Stimulated activated CD4-positive, alpha-beta T cell treated with anti-CD3 and anti-CD28 coated beads, Interleukin-2, amount 100 ng/mL, for 4 hours (primary cell): ENCODE measurements around the gene ZHX3.

Experiments
- DNase-seq: peaks from one replicate; pipeline ENCODE4 v3.0.0-alpha.2; 2020; ENCODE audit warnings: low read depth

ZHX3 gene

GRCh38 chr20:41150664-41151063 lies 166.9 kb downstream of the ZHX3 start:
- DNase-seq, result no peak

DNA sequence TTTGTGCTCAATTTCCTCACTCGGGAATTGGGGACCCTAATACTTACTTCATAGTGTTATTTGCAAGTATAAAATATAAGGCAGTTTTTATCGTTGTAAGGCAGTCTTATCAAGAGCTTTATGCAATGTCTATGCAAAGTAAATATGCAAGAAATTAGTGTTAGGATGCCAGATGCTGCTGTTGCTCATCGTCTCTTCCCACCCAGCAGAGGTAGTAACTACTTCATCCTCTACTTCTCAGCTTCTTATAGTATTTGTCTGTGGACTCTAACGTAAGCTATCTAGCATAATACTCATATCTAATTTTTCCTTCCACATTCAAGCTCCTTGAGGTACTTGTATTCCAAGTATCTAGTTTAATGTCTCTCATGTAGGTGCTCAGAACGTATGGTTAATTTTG lies 168.6 kb downstream of the ZHX3 start:
- no peak for DNase-seq

- DNase-seq, result no peak
Measured at GRCh38 chr20:41147767-41148191, 169.8 kb downstream of the ZHX3 start.

DNA sequence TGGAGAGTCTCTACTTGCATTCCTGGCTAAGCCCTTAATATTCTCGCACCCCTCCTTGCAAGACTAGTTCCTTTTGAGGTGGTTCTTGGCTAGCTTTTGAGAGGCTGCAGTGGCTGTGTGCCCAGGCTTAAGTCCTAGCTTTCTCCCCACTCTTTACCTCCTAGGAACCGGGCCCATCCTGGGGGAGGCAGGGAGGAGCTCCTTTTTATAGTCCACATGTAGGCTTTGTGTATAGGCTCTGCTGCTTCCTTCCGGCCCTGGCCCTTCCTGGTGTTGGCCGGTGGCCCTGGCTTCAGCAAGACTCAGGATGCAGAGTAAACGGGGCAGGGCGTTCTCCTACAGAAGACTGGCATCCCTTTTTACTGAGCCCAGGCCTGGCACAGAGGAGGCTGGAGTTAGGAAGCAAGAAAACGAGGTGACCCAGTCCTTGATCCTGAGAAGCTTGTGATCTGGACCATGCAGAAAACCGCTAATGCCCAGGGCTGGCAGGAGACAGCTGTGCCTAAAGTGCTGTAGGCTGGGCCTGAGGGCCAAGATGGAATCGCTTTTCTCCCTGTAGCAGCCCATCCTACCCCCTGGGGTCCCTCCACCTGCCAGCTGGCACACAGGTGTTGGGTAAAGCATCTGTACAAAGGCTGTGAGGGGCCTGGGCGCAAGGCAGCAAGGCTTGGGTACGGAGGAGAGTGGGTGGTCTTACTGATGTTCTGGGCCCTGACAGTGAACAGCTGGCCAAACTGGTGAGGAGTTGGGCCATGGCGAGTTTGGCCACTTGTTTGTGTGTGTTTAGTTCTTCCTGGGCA lies 171.5 kb downstream of the ZHX3 start:
- no peak for DNase-seq

DNA sequence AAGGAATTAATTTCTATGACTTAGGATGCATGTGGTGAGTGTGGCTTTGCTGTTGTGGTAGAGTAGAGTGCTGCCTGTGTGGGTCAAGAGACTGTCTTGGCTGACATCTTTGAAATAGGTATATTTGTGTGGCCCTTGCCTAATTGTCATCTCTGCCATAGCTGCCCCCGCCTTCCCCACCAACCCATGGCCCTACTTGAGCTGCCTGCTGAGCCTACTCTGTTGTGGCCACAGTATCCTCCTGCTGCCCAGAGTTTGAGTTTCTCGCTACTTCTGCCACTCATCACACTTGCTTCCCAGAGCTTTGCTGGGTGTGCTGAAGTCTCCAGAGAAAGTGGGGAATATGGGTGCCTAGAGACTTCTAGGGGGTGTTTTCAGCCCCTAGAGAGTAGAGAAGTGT lies 172.2 kb downstream of the ZHX3 start:
- DNase-seq, result no peak

DNA sequence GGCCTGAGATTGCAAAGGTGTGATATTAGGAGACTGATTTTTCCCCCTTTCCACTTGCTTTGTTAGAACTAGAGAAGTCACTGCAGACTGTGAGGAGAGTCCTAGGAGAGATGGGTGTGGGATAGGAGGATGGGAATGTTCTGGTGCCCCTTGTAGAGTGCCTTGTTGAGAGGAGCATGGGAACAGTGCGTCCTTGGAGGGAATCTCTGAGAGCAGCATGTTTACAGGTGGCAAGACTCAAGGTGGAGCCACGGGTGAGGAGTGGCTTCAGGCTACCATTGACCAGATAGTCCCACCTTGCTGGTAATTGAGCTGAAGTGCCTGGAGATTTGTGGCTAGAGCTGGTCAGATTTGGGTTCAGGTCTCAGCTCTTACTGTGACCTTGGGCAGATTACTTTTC lies 174.2 kb downstream of the ZHX3 start:
- no peak for DNase-seq

- DNase-seq, result no peak
Measured at GRCh38 chr20:41142919-41143318, 174.6 kb downstream of the ZHX3 start.

GRCh38 chr20:41142245-41142644 lies 175.3 kb downstream of the ZHX3 start:
- no peak for DNase-seq

GRCh38 chr20:41141153-41141815 lies 176.2 kb downstream of the ZHX3 start:
- DNase-seq, result no peak

- DNase-seq, result no peak
Measured at GRCh38 chr20:41140226-41141133, 177.1 kb downstream of the ZHX3 start.

GRCh38 chr20:41139227-41140093 lies 178.1 kb downstream of the ZHX3 start:
- peak; percentile 34 for DNase-seq

DNA sequence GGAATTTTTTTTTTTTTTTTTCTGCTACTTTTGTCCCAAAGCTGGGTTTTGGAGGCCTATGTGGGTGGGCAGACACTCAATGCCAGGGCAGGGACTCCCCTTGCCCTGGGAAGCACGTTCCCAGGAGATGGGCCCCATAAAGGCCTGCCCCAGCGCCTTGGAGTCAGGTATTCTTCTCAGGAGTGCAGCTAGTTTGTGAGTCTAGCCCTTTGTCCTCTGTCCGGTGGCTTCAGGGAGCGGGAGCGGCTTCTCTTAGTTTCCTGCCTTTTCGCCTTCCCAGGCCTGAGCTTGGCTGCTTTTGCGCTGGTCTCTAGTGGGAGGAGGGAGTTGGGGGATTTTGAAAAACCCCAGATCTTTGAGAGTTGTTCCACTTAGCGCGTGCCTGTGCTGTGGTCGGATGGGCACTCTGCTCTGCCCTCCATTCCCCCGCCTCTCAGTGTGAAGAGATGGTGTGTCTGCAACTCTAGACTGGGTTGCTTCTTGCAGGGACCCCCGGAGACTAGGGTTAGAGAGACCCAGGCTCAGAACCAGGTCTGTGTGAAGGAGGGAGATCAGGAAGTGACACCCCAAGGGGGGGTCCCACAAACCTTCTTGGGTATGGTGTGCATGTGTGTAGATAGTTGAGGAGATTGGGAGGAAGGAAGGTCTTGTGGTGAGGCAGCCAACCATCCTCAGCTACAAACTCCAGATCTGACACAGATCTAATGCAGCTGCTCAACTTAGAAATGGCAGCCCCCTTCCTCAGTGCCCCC lies 178.9 kb downstream of the ZHX3 start:
- DNase-seq, result no peak

DNA sequence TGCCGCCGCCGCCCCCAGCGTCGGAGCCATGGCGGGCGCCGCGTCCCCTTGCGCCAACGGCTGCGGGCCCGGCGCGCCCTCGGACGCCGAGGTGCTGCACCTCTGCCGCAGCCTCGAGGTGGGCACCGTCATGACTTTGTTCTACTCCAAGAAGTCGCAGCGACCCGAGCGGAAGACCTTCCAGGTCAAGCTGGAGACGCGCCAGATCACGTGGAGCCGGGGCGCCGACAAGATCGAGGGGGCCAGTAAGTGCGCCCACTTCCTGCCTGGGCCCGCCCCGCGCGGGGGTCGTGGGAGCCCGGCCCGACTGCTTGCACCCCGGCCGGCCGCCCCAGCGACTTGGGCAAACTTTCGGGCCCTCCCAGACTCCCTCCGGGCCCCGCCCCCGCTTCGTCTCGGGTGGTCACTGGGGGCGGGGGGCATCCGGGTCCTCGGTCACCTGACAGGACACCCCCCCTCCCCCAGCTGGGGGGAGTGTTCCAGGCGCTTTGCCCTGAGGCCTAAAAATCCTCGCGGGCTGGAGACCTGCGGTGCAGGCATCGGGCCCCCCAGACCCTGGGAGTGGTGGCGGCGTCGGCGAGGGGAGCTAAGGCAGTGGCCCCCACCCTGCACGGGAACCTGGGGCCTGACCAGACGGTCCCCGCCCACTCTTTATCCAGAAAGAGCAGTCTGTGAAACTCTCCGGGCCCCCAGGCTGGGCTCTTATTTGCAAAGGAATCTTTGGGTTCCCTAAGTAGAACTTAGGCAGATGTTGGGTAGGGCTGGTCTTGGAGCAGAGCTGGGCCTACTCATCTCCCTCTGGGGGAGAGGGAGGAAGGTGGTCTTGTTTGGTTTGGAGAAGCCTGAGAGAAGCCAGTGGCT lies 179.7 kb downstream of the ZHX3 start:
- DNase-seq, result no peak

DNA sequence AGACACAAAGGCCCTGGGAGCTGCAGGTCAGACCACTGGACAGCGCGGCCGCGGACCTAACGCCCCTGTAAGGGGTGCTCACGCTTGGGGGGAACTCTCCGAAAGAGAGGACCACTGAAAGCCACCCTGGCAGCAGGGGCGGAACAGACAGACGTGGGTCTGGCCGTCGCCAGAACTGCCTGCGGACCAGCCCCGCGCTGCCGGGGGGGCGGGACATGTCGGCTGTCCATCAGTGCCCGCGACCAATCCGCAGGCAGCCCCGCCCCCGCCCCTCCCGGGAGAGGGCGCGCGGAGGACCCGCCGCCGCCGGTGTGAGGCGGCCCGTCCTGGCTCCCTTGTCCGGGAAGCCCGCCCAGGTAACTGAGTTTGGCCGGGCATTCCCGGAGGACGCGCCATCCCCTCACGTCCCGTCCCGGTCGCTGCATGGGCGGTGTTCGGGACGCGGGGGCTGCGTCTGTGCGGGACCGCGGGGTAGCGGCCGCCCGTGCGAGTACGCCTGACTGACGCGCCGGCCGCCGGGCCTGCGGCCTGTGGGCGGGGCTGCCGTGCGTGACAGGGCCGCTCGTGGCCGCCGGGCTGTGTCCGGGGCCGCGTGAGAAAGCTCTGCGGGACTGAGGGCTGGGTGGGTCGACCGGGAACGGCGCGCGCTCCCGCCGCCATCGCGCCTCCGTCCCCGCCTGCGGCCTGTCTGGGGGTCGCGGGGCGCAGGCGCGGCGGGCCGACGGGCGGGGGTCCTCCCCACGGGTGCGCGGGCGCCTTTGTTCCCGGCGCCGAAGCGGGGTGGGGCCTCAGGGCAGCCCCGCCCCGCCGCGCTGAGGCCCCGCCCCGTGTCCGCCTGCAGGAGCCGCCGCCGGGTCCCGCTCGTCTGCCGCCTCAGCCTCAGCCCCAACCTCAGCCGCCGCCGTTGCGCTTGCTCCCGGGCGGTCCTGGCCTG lies 180.6 kb downstream of the ZHX3 start, which contains the start of gene PLCG1:
Gene PLCG1 (plus strand): TSS at position 864 of the 934 bp plus-strand sequence. CDS start 99 bp downstream, outside the sequence.
- peak; percentile 79 for DNase-seq

DNA sequence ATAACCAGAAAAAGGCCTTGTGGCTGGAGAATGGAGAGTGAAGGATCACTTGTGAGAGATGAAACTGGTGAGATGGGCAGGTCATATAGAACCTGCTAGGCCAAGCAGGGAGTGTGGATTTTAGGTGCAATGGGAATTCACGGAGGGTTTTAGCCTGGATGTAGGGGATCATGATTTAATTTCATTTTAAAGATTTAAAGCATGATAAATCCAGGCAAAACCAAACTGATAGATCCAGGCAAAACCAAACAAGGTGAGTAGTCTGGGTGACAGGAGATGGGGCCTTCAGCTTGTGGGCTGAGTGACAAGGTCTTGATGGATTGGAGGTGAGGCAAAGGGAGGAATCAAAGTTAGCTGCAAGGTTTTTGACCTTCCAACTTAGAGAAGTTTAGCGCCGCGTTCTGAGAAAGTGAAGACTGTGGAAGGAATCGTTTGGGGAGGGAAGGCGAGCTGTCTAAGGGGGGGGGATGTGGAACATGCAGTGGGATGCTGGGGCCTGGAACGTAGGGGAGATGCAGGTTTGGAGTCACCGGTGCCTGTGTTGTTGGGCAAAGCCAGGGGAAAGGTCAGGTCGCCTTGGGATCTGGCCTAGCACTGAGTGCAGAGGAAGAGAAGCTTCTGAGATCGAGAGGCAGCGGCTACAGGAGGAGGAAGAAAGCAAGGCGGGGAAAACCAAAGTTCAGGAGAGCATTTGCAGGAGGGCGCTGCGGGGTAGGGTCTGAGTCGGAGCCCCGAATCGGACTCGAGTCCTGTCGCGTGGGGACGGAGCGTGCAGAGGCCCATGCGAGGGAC lies 181.4 kb downstream of the ZHX3 start:
- no peak for DNase-seq

- peak; percentile 51 for DNase-seq
Measured at GRCh38 chr20:41135187-41135887, 182.2 kb downstream of the ZHX3 start.
